Smooth muscle cell (in vitro differentiated cells): ENCODE measurements around the gene PREB. TPM values are rescaled to one million over a fixed set of nuclear protein-coding genes. Genes with fewer than 3 reads are reported as not detected.
A peak's percentile ranks its signal among the peaks of the same experiment; 100 is the strongest.

ENCODE experiments used
- DNase-seq: peaks from one replicate; lab custom pipeline; 2025; ENCODE audit not compliant: unreplicated experiment; lab: John Stamatoyannopoulos, UW
- H2AFZ ChIP-seq: fragments of 200-600 bp; sonication (generic); 2 replicates; pipeline ENCODE4 v1.6.0; 2016; ENCODE audit warnings: antibody characterized with exemption, low read depth, mild to moderate bottlenecking
- H3F3A ChIP-seq: fragments of 200-600 bp; sonication (generic); 2 replicates; pipeline ENCODE4 v1.6.0; 2017; ENCODE audit warnings: antibody characterized with exemption, low read depth
- H3K27ac ChIP-seq: fragments of 200-600 bp; sonication (generic); 2 replicates; pipeline ENCODE4 v1.5.1; 2016; ENCODE audit warnings: low read depth, mild to moderate bottlenecking
- H3K27me3 ChIP-seq: fragments of 200-600 bp; sonication (generic); 2 replicates; pipeline ENCODE4 v1.6.1; 2016; ENCODE audit warnings: low read depth, mild to moderate bottlenecking
- H3K36me3 ChIP-seq: fragments of 200-600 bp; sonication (generic); 2 replicates; pipeline ENCODE4 v1.5.1; 2016; ENCODE audit warnings: low read depth
- H3K4me1 ChIP-seq: fragments of 200-600 bp; sonication (generic); 2 replicates; pipeline ENCODE4 v1.5.1; 2016; ENCODE audit warnings: low read depth
- H3K4me2 ChIP-seq: fragments of 200-600 bp; sonication (generic); 2 replicates; pipeline ENCODE4 v1.6.0; 2016; ENCODE audit warnings: mild to moderate bottlenecking
- H3K4me3 ChIP-seq: fragments of 200-600 bp; sonication (generic); 2 replicates; pipeline ENCODE4 v1.5.1; 2016; ENCODE audit warnings: mild to moderate bottlenecking
- H3K79me2 ChIP-seq: fragments of 200-600 bp; sonication (generic); 2 replicates; pipeline ENCODE4 v1.6.0; 2016; ENCODE audit warnings: low read depth, mild to moderate bottlenecking
- H3K9ac ChIP-seq: fragments of 200-600 bp; sonication (generic); 2 replicates; pipeline ENCODE4 v1.6.0; 2016; ENCODE audit warnings: low read depth
- H3K9me3 ChIP-seq: fragments of 200-600 bp; sonication (generic); replicated peaks from 2 replicates; pipeline ENCODE4 v1.5.1; 2016; ENCODE audit warnings: low read depth
- H4K20me1 ChIP-seq: fragments of 200-600 bp; sonication (generic); 2 replicates; pipeline ENCODE4 v1.6.0; 2016; ENCODE audit warnings: low read depth
- CTCF ChIP-seq: fragments of 200-600 bp; sonication (generic); IDR thresholded peaks from 2 replicates; pipeline ENCODE4 v1.5.1; 2017; ENCODE audit warnings: borderline replicate concordance, mild to moderate bottlenecking, antibody characterized with exemption; ENCODE audit not compliant: insufficient read depth, poor library complexity, severe bottlenecking
- WGBS: methylation state at CpG from one replicate; pipeline ENCODE4 v1.1.7; 2016; ENCODE audit warnings: low lambda C conversion rate; 5-methylcytosine and 5-hydroxymethylcytosine counted together
- polyA plus RNA-seq: library from polyadenylated mRNA; unstranded; fragments of >200 nt; fragmentation: Nextera tagmentation; extraction: Ambion mirVana; gene quantifications from 2 replicates; pipeline ENCODE4 v1.2.1, GENCODE V29; 2016
- total RNA-seq: library from RNA; depleted of rRNA; stranded (reverse); fragments of >200 nt; gene quantifications from 2 replicates; pipeline ENCODE4 v1.2.3, GENCODE V29; 2014

PREB gene
- total and polyA plus RNA-seq, 2 experiments from 2014 or later, result 53.2 to 62.6 TPM

GRCh38 chr2:27134781-27135477 lies 493 bp upstream of the PREB start:
- Histone ChIP-seq H3K4me3 (peak overlapping the region; percentile 83), H3K9me3 (no peaks in the 10 kb centered on the region), H3K27me3 (no peaks in the 10 kb centered on the region), H4K20me1 (peaks cover 18% of the 10 kb centered on the region), H3K36me3 (no peaks in the 10 kb centered on the region), H3K79me2 (peaks cover 17% of the 10 kb centered on the region), H3K27ac (no peak overlapping the region), H3K4me1 (peaks cover 6% of the 10 kb centered on the region), H2AFZ (peak overlapping the region; percentile 82), H3K9ac (no peak overlapping the region), H3F3A (peaks cover 4% of the 10 kb centered on the region), H3K4me2 (peak overlapping the region; percentile 74)
- 52% methylated on average over 33 of the region's 33 CpGs for WGBS
- no peak for TF ChIP-seq CTCF
- DNase-seq, result no peak

GRCh38 chr2:27133195-27133875 lies 1.1 kb downstream of the PREB start:
- no peak for TF ChIP-seq CTCF
- H3K27ac ChIP-seq, result no peak overlapping the region
- no peak for DNase-seq
- peak overlapping the region; percentile 81 for H3K9ac ChIP-seq
- H3K4me3 ChIP-seq, result peak overlapping the region; percentile 83
- peaks cover 6% of the 10 kb centered on the region for H3K4me1 ChIP-seq
- H3K79me2 ChIP-seq, result peaks cover 17% of the 10 kb centered on the region
- H4K20me1 ChIP-seq, result peaks cover 18% of the 10 kb centered on the region
- H3K36me3 ChIP-seq, result no peaks in the 10 kb centered on the region
- H3K27me3 ChIP-seq, result no peaks in the 10 kb centered on the region
- H3K4me2 ChIP-seq, result peak overlapping the region; percentile 85
- WGBS, result 61% methylated on average over 14 of the region's 14 CpGs
- H3F3A ChIP-seq, result peaks cover 4% of the 10 kb centered on the region
- H3K9me3 ChIP-seq, result no peaks in the 10 kb centered on the region
- no peak overlapping the region for H2AFZ ChIP-seq

- Histone ChIP-seq H3K9me3 (no peaks in the 10 kb centered on the region), H3K36me3 (no peaks in the 10 kb centered on the region), H2AFZ (no peak overlapping the region), H3K79me2 (peaks cover 17% of the 10 kb centered on the region), H3K4me1 (peaks cover 6% of the 10 kb centered on the region), H3K27me3 (no peaks in the 10 kb centered on the region), H3K4me3 (no peak overlapping the region), H4K20me1 (peaks cover 18% of the 10 kb centered on the region), H3F3A (peaks cover 4% of the 10 kb centered on the region), H3K9ac (no peak overlapping the region), H3K27ac (no peak overlapping the region), H3K4me2 (no peak overlapping the region)
- no peak for TF ChIP-seq CTCF
- no peak for DNase-seq
- 94% methylated on average over 11 of the region's 11 CpGs for WGBS
Measured at GRCh38 chr2:27131429-27131828, 3.0 kb downstream of the PREB start.

GRCh38 chr2:27130396-27130795 lies 4.0 kb downstream of the PREB start:
- H4K20me1 ChIP-seq, result peaks cover 18% of the 10 kb centered on the region
- H3K4me3 ChIP-seq, result no peak overlapping the region
- H3K4me1 ChIP-seq, result peaks cover 6% of the 10 kb centered on the region
- H3K9ac ChIP-seq, result no peak overlapping the region
- H3K36me3 ChIP-seq, result no peaks in the 10 kb centered on the region
- TF ChIP-seq CTCF, result no peak
- no peak overlapping the region for H2AFZ ChIP-seq
- no peaks in the 10 kb centered on the region for H3K9me3 ChIP-seq
- 96% methylated on average over 10 of the region's 10 CpGs for WGBS
- DNase-seq, result no peak
- no peaks in the 10 kb centered on the region for H3K27me3 ChIP-seq
- no peak overlapping the region for H3K4me2 ChIP-seq
- H3K79me2 ChIP-seq, result peaks cover 17% of the 10 kb centered on the region
- no peak overlapping the region for H3K27ac ChIP-seq
- peaks cover 4% of the 10 kb centered on the region for H3F3A ChIP-seq
